ENCODE data around the gene CBLB.

- no peak for TF ChIP-seq CTCF (conservative IDR thresholded peaks at IDR 0.05; ENCODE audit: low read depth, low read length)
- no peak for TF ChIP-seq EZH2 (IDR thresholded peaks at IDR 0.05; ENCODE audit: low read length, unreplicated experiment)
Measured at GRCh38 chr3:105787453-105787852, 81.4 kb downstream of the CBLB start.

All from PC-3 (cell line).